ENCODE measurements around the gene PPP6R1.
"Not testable (repeated sequence)": the region's sequence is repeated elsewhere in the genome, so short reads cannot be mapped to it uniquely, and the experiment has no call there.

Gene PPP6R1

DNA sequence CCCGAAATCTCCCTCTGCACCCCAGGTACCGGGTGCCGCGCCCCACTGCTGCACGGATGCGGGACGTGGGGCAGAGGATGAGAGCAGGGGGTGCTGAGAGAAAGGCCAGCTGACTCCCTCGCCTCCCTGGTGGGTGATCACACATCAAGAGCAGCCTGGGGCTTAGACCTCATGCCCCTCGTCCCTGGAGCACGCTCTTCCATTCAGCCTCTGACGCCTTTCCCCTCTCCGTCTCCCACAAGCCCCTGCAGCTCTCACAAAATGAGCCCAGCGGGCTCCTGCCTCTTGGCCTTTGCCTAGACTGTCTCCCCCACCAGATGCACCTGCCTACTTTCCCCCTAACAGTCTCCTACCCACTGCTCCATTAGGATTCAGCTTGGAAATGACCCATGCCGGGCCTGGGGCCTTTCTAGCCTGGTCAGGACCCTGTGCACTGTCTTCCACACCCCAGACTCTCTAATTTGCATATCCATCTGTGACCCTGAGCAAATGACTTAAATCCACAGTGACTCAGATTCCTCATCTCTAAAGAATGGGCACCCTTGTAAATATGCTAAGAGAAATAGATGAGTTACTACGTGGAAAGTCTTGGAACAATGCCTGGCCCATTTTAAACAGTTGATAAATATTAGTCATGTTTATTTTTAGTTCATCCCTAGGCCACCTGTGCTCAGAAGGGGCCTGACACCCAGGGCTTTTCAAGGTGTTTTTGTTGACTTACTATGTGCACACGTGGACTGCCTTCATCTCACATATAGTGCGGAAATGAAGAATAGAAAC is 48.9 kb downstream of the PPP6R1 start:
- TF ChIP-seq, protein P1, sequence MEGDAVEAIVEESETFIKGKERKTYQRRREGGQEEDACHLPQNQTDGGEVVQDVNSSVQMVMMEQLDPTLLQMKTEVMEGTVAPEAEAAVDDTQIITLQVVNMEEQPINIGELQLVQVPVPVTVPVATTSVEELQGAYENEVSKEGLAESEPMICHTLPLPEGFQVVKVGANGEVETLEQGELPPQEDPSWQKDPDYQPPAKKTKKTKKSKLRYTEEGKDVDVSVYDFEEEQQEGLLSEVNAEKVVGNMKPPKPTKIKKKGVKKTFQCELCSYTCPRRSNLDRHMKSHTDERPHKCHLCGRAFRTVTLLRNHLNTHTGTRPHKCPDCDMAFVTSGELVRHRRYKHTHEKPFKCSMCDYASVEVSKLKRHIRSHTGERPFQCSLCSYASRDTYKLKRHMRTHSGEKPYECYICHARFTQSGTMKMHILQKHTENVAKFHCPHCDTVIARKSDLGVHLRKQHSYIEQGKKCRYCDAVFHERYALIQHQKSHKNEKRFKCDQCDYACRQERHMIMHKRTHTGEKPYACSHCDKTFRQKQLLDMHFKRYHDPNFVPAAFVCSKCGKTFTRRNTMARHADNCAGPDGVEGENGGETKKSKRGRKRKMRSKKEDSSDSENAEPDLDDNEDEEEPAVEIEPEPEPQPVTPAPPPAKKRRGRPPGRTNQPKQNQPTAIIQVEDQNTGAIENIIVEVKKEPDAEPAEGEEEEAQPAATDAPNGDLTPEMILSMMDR (IDR thresholded peaks at IDR 0.05; ENCODE audit: control extremely low read depth, extremely low read depth, low read depth, missing control alignments) = no peak
- POLR2A ChIA-PET = no interaction called here
- peak; percentile 11 for DNase-seq (ENCODE audit: extremely low spot score)
- CTCF ChIA-PET = no interaction called here

- no peak for DNase-seq (ENCODE audit: extremely low spot score)
- ChIA-PET POLR2A (no interaction called here), CTCF (no interaction called here)
- TF ChIP-seq, protein P1 (IDR thresholded peaks at IDR 0.05; ENCODE audit: control extremely low read depth, extremely low read depth, low read depth, missing control alignments) = no peak
Observed at GRCh38 chr19:55208880-55209692, 49.7 kb downstream of the PPP6R1 start, which contains the start of gene PTPRH. PTPRH (minus strand) TSS chr19:55209501; CDS start chr19:55209433, 68 bp downstream.

GRCh38 chr19:55206664-55207500 is 51.9 kb downstream of the PPP6R1 start:
- DNase-seq (ENCODE audit: extremely low spot score) = peak; percentile 62
- TF ChIP-seq, protein P1 (IDR thresholded peaks at IDR 0.05; ENCODE audit: control extremely low read depth, extremely low read depth, low read depth, missing control alignments) = no peak
- ChIA-PET POLR2A (interaction anchor here (0.7 kb wide), 1 partner anchor 14 kb away, joined by 4 read pairs; no protein-coding TSS in a partner anchor), CTCF (no interaction called here)

DNA sequence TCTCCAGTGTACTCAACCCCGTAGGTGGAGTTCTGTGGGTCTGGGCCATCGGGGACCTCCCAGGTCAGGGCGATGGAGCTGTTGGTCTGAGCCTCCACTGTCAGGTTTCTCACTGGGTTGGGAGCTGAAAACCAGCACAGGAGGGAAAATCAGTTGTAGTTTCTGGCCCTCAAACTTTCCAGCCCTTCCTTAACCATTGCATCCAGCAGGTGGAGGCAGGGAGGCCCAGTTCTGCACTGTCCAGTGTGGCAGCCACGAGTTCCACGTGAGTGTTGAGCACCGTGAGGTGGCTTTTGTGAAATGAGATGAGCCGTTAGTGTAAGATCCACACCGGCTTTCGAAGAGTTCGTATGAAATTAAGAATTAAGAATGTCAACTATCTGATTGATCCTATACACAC is 56.6 kb downstream of the PPP6R1 start:
- CTCF ChIA-PET = interaction anchor here (0.8 to 0.9 kb wide), 2 partner anchors 42 to 217 kb away, joined by 3 read pairs; no protein-coding TSS in a partner anchor
- DNase-seq (ENCODE audit: extremely low spot score); POLR2A ChIA-PET: not testable (repeated sequence)

DNA sequence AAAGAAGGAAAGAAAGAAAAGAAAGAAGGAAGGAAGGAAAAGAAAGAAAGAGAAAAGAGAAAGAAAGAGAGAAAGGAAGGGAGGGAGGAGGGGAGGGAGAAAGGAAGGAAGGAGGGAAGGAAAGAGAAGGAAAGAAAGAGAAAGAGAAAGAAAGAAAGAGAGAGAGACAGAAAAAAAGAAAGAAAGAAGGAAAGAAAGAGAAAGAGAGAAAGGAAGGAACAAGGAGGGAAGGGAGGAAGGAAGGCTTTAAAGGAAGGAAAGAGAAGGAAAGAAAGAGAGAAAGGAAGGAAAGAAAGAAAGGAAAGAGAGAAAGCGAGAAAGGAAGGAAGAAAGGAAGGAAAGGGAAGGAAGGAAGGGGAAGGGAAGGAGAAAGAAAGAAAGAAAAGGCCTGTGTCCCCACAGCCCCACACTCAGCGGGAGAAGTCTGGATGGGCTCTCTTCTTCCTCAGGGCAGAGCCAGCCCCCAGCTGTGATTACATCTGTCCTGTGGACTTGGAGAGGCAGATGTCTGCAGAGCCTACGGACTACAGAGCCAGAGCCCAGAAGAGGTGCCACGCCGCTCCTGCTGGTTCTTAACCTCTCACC is 59.1 kb downstream of the PPP6R1 start:
- CTCF ChIA-PET = no interaction called here
- DNase-seq (ENCODE audit: extremely low spot score) = no peak
- TF ChIP-seq, protein P1 (IDR thresholded peaks at IDR 0.05; ENCODE audit: control extremely low read depth, extremely low read depth, low read depth, missing control alignments) = no peak
- POLR2A ChIA-PET = no interaction called here

DNA sequence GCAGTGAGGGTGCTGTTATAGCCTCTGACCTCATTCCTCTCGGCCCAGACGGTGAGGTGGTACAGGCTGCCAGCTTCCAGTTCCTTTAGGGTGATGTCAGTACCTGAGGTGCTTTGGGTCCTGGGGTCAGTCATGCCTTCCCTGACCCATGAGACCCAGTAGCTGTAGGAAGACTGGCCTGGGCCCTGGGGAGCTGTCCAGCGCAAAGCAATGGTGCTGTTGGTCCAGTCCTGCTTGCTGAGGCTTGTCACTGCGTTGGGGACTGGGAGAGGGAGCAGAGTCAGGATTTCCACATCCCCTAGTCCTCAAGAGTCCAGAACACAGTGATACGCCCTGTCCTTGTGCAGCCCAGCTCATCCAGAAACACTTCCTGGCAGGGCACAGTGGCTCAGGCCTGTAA is 60.2 kb downstream of the PPP6R1 start:
- POLR2A ChIA-PET = no interaction called here
- no peak for DNase-seq (ENCODE audit: extremely low spot score)
- CTCF ChIA-PET = interaction anchor here (1.0 to 2.2 kb wide), 2 partner anchors 15 to 270 kb away, joined by 3 to 5 read pairs; no protein-coding TSS in a partner anchor
- TF ChIP-seq, protein P1 (IDR thresholded peaks at IDR 0.05; ENCODE audit: control extremely low read depth, extremely low read depth, low read depth, missing control alignments) = no peak
